IMR-90 (cell line): ENCODE results near the gene TEX2. TPM values are rescaled to one million over a fixed set of nuclear protein-coding genes. Genes with fewer than 3 reads are reported as not detected.

Source experiments
- ATAC-seq: fragments of 200-7000 bp; cut with Tn5 transposase; 2 replicates; pipeline ENCODE4 v1.9.1; 2020; ENCODE audit warnings: low read depth, mild to moderate bottlenecking, moderate library complexity
- BruUV-seq: library from RNA; stranded (reverse); fragments of 400-500 nt; replicated peaks from 2 replicates; lab custom pipeline; 2021; lab: Mats Ljungman, UMichigan
- CTCF ChIA-PET: fragments of 300-600 bp; formaldehyde crosslinking; extraction: SDS; loops from one replicate; lab custom pipeline; 2021; ENCODE audit warnings: antibody characterized with exemption; lab: Yijun Ruan, JAX
- POLR2A ChIA-PET: fragments of 300-600 bp; sonication (Branson Sonifier 250); formaldehyde crosslinking; loops from one replicate; lab custom pipeline; 2022; ENCODE audit warnings: antibody characterized with exemption; ENCODE audit not compliant: unreplicated experiment; lab: Charles Lee
- DNase-seq: peaks from one replicate; pipeline ENCODE4 v3.0.0; 2013
- H2AFZ ChIP-seq: replicated peaks from 2 replicates; pipeline ENCODE3; 2013; ENCODE audit warnings: low read length, mild to moderate bottlenecking; ENCODE audit not compliant: poor library complexity
- H2AK5ac ChIP-seq: 2 replicates; pipeline ENCODE4 v1.6.1; 2013; ENCODE audit warnings: low read depth, low read length, inconsistent platforms
- H2AK9ac ChIP-seq: replicated peaks from 2 replicates; pipeline ENCODE3; 2013; ENCODE audit warnings: mild to moderate bottlenecking, low read depth, low read length, moderate library complexity; ENCODE audit not compliant: poor library complexity
- H2BK120ac ChIP-seq: 2 replicates; pipeline ENCODE4 v1.6.1; 2013; ENCODE audit warnings: low read depth, low read length, inconsistent platforms
- H2BK15ac ChIP-seq: 3 replicates; pipeline ENCODE4 v1.6.1; 2013; ENCODE audit warnings: low read depth, low read length, inconsistent platforms
- H2BK20ac ChIP-seq: 2 replicates; pipeline ENCODE4 v1.6.1; 2013; ENCODE audit warnings: low read depth, mild to moderate bottlenecking, inconsistent platforms, low read length, moderate library complexity
- H2BK5ac ChIP-seq: 2 replicates; pipeline ENCODE4 v1.6.1; 2013; ENCODE audit warnings: mild to moderate bottlenecking, low read depth, low read length, inconsistent platforms; ENCODE audit not compliant: poor library complexity, severe bottlenecking
- H3K14ac ChIP-seq: replicated peaks from 2 replicates; pipeline ENCODE4 v1.6.1; 2013; ENCODE audit warnings: low read depth, low read length, inconsistent platforms
- H3K18ac ChIP-seq: 2 replicates; pipeline ENCODE4 v1.6.1; 2013; ENCODE audit warnings: low read depth, low read length, control low read depth
- H3K23ac ChIP-seq: 2 replicates; pipeline ENCODE4 v1.6.1; 2013; ENCODE audit warnings: low read depth, low read length, inconsistent platforms
- H3K27ac ChIP-seq: 2 replicates; pipeline ENCODE4 v1.5.1; 2013; ENCODE audit warnings: mild to moderate bottlenecking, control low read depth, low read length; ENCODE audit not compliant: insufficient read depth
- H3K27me3 ChIP-seq: 2 replicates; pipeline ENCODE4 v1.6.1; 2013; ENCODE audit warnings: low read length; ENCODE audit not compliant: control insufficient read depth, insufficient read depth
- H3K36me3 ChIP-seq: 2 replicates; pipeline ENCODE4 v1.6.1; 2013; ENCODE audit warnings: low read length, mixed read lengths; ENCODE audit not compliant: control insufficient read depth, insufficient read depth
- H3K4ac ChIP-seq: 2 replicates; pipeline ENCODE4 v1.6.1; 2013; ENCODE audit warnings: low read depth, low read length, inconsistent platforms
- H3K4me1 ChIP-seq: 2 replicates; pipeline ENCODE4 v1.6.1; 2013; ENCODE audit warnings: low read length, mixed read lengths; ENCODE audit not compliant: control insufficient read depth, insufficient read depth
- H3K4me2 ChIP-seq: 2 replicates; pipeline ENCODE4 v1.6.1; 2013; ENCODE audit warnings: low read depth, mild to moderate bottlenecking, control low read depth, low read length, moderate library complexity
- H3K4me3 ChIP-seq: 2 replicates; pipeline ENCODE4 v1.5.1; 2013; ENCODE audit warnings: low read depth, mild to moderate bottlenecking, control low read depth, low read length, moderate library complexity; ENCODE audit not compliant: insufficient read depth
- H3K56ac ChIP-seq: 2 replicates; pipeline ENCODE4 v1.6.1; 2013; ENCODE audit warnings: low read length, inconsistent platforms; ENCODE audit not compliant: insufficient read depth; ENCODE audit errors: extremely low read depth
- H3K79me1 ChIP-seq, 2 experiments: 2 replicates each; pipeline ENCODE4 v1.6.1; 2013; ENCODE audit warnings: low read length in 2 of 2, inconsistent platforms in 1 of 2, low read depth in 1 of 2
- H3K9ac ChIP-seq: 2 replicates; pipeline ENCODE4 v1.6.1; 2013; ENCODE audit warnings: low read depth, low read length, control low read depth
- H3K9me1 ChIP-seq: 2 replicates; pipeline ENCODE4 v1.6.1; 2013; ENCODE audit warnings: low read length, inconsistent platforms; ENCODE audit not compliant: insufficient read depth
- H3K9me3 ChIP-seq: 2 replicates; pipeline ENCODE4 v1.6.1; 2013; ENCODE audit warnings: low read length; ENCODE audit not compliant: control insufficient read depth, insufficient read depth
- H4K20me1 ChIP-seq: 2 replicates; pipeline ENCODE4 v1.6.1; 2013; ENCODE audit warnings: low read length, inconsistent platforms; ENCODE audit not compliant: insufficient read depth
- H4K5ac ChIP-seq: 2 replicates; pipeline ENCODE4 v1.6.1; 2013; ENCODE audit warnings: mild to moderate bottlenecking, low read depth, low read length, control low read depth
- H4K8ac ChIP-seq, 2 experiments: 2 replicates each; pipeline ENCODE4 v1.6.1; 2013; ENCODE audit warnings: low read depth in 2 of 2, low read length in 2 of 2, control low read depth in 1 of 2, inconsistent platforms in 1 of 2
- H4K91ac ChIP-seq: 2 replicates; pipeline ENCODE4 v1.6.1; 2013; ENCODE audit warnings: low read depth, low read length, inconsistent platforms; ENCODE audit not compliant: insufficient read depth
- BHLHE40 ChIP-seq: fragments of 150-350 bp; IDR thresholded peaks from 2 replicates; pipeline ENCODE4 v1.6.1; 2016; ENCODE audit warnings: mild to moderate bottlenecking, low read depth, low read length
- CEBPB ChIP-seq: IDR thresholded peaks from 2 replicates; pipeline ENCODE4 v1.6.1; 2012; ENCODE audit warnings: low read depth, low read length, improper control_type of control experiment
- CHD1 ChIP-seq: IDR thresholded peaks from 2 replicates; pipeline ENCODE4 v1.6.1; 2012; ENCODE audit warnings: low read depth, low read length, improper control_type of control experiment
- FOS ChIP-seq: fragments of 150-350 bp; IDR thresholded peaks from 2 replicates; pipeline ENCODE4 v1.6.1; 2016; ENCODE audit warnings: low read depth, low read length
- MAFK ChIP-seq: IDR thresholded peaks from 2 replicates; pipeline ENCODE4 v1.6.1; 2012; ENCODE audit warnings: low read depth, low read length, improper control_type of control experiment
- MAZ ChIP-seq: IDR thresholded peaks from 2 replicates; pipeline ENCODE4 v1.6.1; 2012; ENCODE audit warnings: low read depth, mild to moderate bottlenecking, low read length, improper control_type of control experiment, moderate library complexity, borderline replicate concordance
- MXI1 ChIP-seq: IDR thresholded peaks from 2 replicates; pipeline ENCODE4 v1.6.1; 2012; ENCODE audit warnings: low read depth, mild to moderate bottlenecking, low read length, moderate library complexity, borderline replicate concordance
- NFE2L2 ChIP-seq: fragments of 150-350 bp; IDR thresholded peaks from 2 replicates; pipeline ENCODE4 v1.6.1; 2016; ENCODE audit warnings: low read depth, mild to moderate bottlenecking, low read length
- POLR2A ChIP-seq: IDR thresholded peaks from 2 replicates; pipeline ENCODE4 v1.6.1; 2012; ENCODE audit warnings: mild to moderate bottlenecking, low read depth, low read length
- RAD21 ChIP-seq: IDR thresholded peaks from 2 replicates; pipeline ENCODE4 v1.6.1; 2012; ENCODE audit warnings: low read length, improper control_type of control experiment
- RCOR1 ChIP-seq: IDR thresholded peaks from 2 replicates; pipeline ENCODE4 v1.6.1; 2012; ENCODE audit warnings: mild to moderate bottlenecking, low read length, improper control_type of control experiment; ENCODE audit not compliant: insufficient replicate concordance
- RFX5 ChIP-seq: IDR thresholded peaks from 2 replicates; pipeline ENCODE4 v1.8.0; 2012; ENCODE audit warnings: low read depth, mild to moderate bottlenecking, low read length, moderate library complexity
- SMC3 ChIP-seq: fragments of 150-350 bp; IDR thresholded peaks from 2 replicates; pipeline ENCODE4 v1.6.1; 2016; ENCODE audit warnings: low read depth, mild to moderate bottlenecking, antibody characterized with exemption, low read length, moderate library complexity
- WGBS, 2 experiments: methylation state at CpG; one replicate each; pipeline versions ENCODE4 v1.1.5 to v1.1.7; 2013; ENCODE audit warnings: missing lambda C conversion rate in 2 of 2; ENCODE audit not compliant: insufficient read length in 1 of 2; ENCODE audit errors: extremely low coverage in 2 of 2; 5-methylcytosine and 5-hydroxymethylcytosine counted together
- dilution Hi-C: fragments of 300-500 bp; cut with HindIII; formaldehyde crosslinking; loops from one replicate; pipeline ENCODE4 v1.14.3; 2018; ENCODE audit warnings: low sequenced_read_pairs; ENCODE audit not compliant: unreplicated experiment
- in situ Hi-C: fragments of 300-500 bp; cut with MboI; formaldehyde crosslinking; loops from 3 replicates; pipeline ENCODE4 v1.14.3; 2019; ENCODE audit warnings: low sequenced_read_pairs, inconsistent platforms, mixed read lengths
- intact Hi-C: fragments of 100-400 bp; cut with micrococcal nuclease; formaldehyde crosslinking; loops from 2 replicates; pipeline ENCODE4 v1.10.0; 2022
- polyA plus RNA-seq, 3 experiments: library from polyadenylated mRNA; depleted of rRNA; stranded (reverse); fragments of >200 nt; gene quantifications; 2 replicates each; pipeline ENCODE4 v1.2.3, GENCODE V29; 2012; ENCODE audit warnings: low replicate concordance in 1 of 3
- total RNA-seq: library from RNA; depleted of rRNA; stranded (reverse); fragments of >200 nt; gene quantifications from 2 replicates; pipeline ENCODE4 v1.2.3, GENCODE V29; 2012
- TF ChIP-seq, protein P1 (sequence below): fragments of 150-350 bp; IDR thresholded peaks from 2 replicates; pipeline ENCODE4 v1.6.1; 2016; ENCODE audit warnings: low read depth, mild to moderate bottlenecking, low read length, moderate library complexity, borderline replicate concordance
- TF ChIP-seq, protein P2 (sequence below): conservative IDR thresholded peaks from 2 replicates; pipeline ENCODE4 v1.5.1; 2012; ENCODE audit warnings: mild to moderate bottlenecking, low read depth, low read length, improper control_type of control experiment
- TF ChIP-seq, protein P3 (sequence below): fragments of 150-350 bp; IDR thresholded peaks from 2 replicates; pipeline ENCODE4 v1.6.1; 2017; ENCODE audit warnings: mild to moderate bottlenecking, antibody characterized with exemption, low read length, low read depth

Gene TEX2
- total and polyA plus RNA-seq, 2 of the 4 experiments (the other 2 are of a cell fraction), result 18.2 to 21.9 TPM

DNA sequence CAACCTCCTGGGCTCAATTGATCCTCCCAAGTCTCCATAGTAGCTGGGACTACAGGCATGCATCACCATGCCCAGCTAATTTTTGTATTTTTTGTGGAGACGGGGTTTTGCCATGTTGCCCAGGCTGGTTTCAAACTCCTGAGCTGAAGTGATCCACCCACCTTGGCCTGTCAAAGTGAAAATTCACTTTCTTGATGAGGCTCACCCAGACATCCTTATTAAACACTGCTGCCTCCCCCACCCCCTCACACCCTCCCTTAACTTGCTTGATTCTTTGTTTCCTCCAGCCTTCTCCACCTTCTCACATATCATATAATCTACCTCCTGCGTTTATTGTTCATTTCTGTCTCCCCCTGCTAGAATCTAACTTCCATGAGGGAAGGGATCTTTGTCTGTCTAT is 46.0 kb upstream of the TEX2 start:
- Histone ChIP-seq H3K9me3 (no peaks in the 10 kb centered on the region), H4K20me1 (no peaks in the 10 kb centered on the region), H3K4me3 (no peak overlapping the region), H3K23ac (no peak overlapping the region), H3K79me1 (no peaks in the 10 kb centered on the region), H2BK20ac (no peak overlapping the region), H3K9me1 (no peaks in the 10 kb centered on the region), H3K4ac (no peak overlapping the region), H2AFZ (no peak overlapping the region), H2BK15ac (no peak overlapping the region), H3K4me1 (peaks cover 4% of the 10 kb centered on the region; the same call in 1 of the 2 replicates), H3K14ac (no peak overlapping the region), H3K18ac (no peak overlapping the region), H3K56ac (no peak overlapping the region), H4K5ac (no peak overlapping the region), H3K36me3 (no peaks in the 10 kb centered on the region), H2AK5ac (no peak overlapping the region), H3K9ac (no peak overlapping the region), H2BK120ac (no peak overlapping the region), H2BK5ac (no peak overlapping the region), H3K27me3 (peaks cover 46% of the 10 kb centered on the region), H4K8ac (no peak overlapping the region), H3K4me2 (no peak overlapping the region), H3K27ac (no peak overlapping the region), H4K91ac (no peak overlapping the region), H2AK9ac (no peak overlapping the region)
- BruUV-seq, result no TSS peak
- POLR2A ChIA-PET, result no interaction called here
- ATAC-seq (no peak), DNase-seq (no peak)
- no CpG with 5 or more reads among the region's 2 CpGs for WGBS, 2 experiments
- intact Hi-C loops, result loop anchor here (5.0 kb wide), 1 partner anchor 183 kb away; no protein-coding TSS in a partner anchor
- CTCF ChIA-PET, result interaction anchor here (0.8 to 1.0 kb wide), 2 partner anchors 13 to 110 kb away, joined by 3 to 4 read pairs; no protein-coding TSS in a partner anchor
- in situ Hi-C loops, result loop anchor here (25.0 kb wide), 1 partner anchor 328 kb away; no protein-coding TSS in a partner anchor
- TF ChIP-seq RFX5 (no peak), MAZ (no peak), SMC3 (no peak), RCOR1 (no peak), BHLHE40 (no peak), NFE2L2 (no peak), CEBPB (no peak), FOS (no peak), RAD21 (no peak), MAFK (no peak), POLR2A (no peak), MXI1 (no peak), CHD1 (no peak)
- TF ChIP-seq, protein P1, sequence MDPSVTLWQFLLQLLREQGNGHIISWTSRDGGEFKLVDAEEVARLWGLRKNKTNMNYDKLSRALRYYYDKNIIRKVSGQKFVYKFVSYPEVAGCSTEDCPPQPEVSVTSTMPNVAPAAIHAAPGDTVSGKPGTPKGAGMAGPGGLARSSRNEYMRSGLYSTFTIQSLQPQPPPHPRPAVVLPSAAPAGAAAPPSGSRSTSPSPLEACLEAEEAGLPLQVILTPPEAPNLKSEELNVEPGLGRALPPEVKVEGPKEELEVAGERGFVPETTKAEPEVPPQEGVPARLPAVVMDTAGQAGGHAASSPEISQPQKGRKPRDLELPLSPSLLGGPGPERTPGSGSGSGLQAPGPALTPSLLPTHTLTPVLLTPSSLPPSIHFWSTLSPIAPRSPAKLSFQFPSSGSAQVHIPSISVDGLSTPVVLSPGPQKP, result no peak
- TF ChIP-seq, protein P2, sequence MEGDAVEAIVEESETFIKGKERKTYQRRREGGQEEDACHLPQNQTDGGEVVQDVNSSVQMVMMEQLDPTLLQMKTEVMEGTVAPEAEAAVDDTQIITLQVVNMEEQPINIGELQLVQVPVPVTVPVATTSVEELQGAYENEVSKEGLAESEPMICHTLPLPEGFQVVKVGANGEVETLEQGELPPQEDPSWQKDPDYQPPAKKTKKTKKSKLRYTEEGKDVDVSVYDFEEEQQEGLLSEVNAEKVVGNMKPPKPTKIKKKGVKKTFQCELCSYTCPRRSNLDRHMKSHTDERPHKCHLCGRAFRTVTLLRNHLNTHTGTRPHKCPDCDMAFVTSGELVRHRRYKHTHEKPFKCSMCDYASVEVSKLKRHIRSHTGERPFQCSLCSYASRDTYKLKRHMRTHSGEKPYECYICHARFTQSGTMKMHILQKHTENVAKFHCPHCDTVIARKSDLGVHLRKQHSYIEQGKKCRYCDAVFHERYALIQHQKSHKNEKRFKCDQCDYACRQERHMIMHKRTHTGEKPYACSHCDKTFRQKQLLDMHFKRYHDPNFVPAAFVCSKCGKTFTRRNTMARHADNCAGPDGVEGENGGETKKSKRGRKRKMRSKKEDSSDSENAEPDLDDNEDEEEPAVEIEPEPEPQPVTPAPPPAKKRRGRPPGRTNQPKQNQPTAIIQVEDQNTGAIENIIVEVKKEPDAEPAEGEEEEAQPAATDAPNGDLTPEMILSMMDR, result no peak
- TF ChIP-seq, protein P3, sequence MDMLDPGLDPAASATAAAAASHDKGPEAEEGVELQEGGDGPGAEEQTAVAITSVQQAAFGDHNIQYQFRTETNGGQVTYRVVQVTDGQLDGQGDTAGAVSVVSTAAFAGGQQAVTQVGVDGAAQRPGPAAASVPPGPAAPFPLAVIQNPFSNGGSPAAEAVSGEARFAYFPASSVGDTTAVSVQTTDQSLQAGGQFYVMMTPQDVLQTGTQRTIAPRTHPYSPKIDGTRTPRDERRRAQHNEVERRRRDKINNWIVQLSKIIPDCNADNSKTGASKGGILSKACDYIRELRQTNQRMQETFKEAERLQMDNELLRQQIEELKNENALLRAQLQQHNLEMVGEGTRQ, result no peak
- dilution Hi-C loops, result loop anchor here (10.0 kb wide), 1 partner anchor 86 kb away; the partner anchor contains the start of gene PECAM1
